ENCODE results near the gene GEMIN4. TPM values are rescaled to one million over a fixed set of nuclear protein-coding genes. Genes with fewer than 3 reads are reported as not detected.
A peak's percentile ranks its signal among the peaks of the same experiment; 100 is the strongest.

The GEMIN4 gene
- total RNA-seq, 2 experiments from 2014 or later, result 40.2 to 53.6 TPM

DNA sequence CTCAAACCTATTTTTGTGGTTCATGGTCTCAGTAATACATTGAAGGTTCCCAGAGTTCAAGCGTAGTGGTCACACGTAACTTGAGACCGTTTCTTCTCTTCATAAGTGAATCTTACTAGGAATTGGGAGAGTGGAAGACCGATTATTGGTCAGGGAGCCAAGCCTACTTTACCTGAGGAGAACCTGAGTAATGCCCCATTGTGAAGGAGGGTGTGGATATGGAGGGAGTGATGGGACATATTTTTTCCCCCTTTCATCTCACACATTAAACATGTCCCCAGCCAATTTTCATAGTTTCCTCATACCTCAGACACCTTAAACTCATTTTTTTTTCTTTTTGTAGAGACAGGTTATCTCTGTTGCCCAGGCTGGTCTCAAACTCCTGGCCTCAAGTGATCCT is 8.9 kb downstream of the GEMIN4 start:
- intact Hi-C loops (cut with micrococcal nuclease; ENCODE audit: unreplicated experiment), result no loop called here
- DNase-seq (ENCODE audit: low spot score), result no peak
- Histone ChIP-seq H3K9me2 (ENCODE audit: insufficient read depth, low read length) (no peaks in the 10 kb centered on the region), H3K27ac (ENCODE audit: low read depth, low read length, poor library complexity, severe bottlenecking) (no peak overlapping the region), H3K36me3 (ENCODE audit: insufficient read depth, low read length) (peaks cover 93% of the 10 kb centered on the region), H3K4me2 (ENCODE audit: low read length) (no peak overlapping the region), H3K4me1 (ENCODE audit: insufficient read depth, low read length, poor library complexity, severe bottlenecking) (peaks cover 6% of the 10 kb centered on the region), H3K9me3 (ENCODE audit: low read length) (no peaks in the 10 kb centered on the region), H3K4me3 (ENCODE audit: low read depth, low read length, poor library complexity, severe bottlenecking) (no peak overlapping the region), H2AFZ (ENCODE audit: low read length) (no peak overlapping the region), H4K20me1 (ENCODE audit: insufficient read depth, low read length) (peaks cover 14% of the 10 kb centered on the region; the same call in 1 of the 2 replicates), H3K79me2 (ENCODE audit: insufficient read depth, low read depth, low read length) (peaks cover 28% of the 10 kb centered on the region)
- CTCF ChIA-PET (ENCODE audit: unreplicated experiment), result no interaction called here
- POLR2A ChIA-PET, result no interaction called here
- TSS peak; percentile 1 for BruUV-seq (replicated peaks)
- TF ChIP-seq, protein P1, sequence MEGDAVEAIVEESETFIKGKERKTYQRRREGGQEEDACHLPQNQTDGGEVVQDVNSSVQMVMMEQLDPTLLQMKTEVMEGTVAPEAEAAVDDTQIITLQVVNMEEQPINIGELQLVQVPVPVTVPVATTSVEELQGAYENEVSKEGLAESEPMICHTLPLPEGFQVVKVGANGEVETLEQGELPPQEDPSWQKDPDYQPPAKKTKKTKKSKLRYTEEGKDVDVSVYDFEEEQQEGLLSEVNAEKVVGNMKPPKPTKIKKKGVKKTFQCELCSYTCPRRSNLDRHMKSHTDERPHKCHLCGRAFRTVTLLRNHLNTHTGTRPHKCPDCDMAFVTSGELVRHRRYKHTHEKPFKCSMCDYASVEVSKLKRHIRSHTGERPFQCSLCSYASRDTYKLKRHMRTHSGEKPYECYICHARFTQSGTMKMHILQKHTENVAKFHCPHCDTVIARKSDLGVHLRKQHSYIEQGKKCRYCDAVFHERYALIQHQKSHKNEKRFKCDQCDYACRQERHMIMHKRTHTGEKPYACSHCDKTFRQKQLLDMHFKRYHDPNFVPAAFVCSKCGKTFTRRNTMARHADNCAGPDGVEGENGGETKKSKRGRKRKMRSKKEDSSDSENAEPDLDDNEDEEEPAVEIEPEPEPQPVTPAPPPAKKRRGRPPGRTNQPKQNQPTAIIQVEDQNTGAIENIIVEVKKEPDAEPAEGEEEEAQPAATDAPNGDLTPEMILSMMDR (conservative IDR thresholded peaks at IDR 0.05; ENCODE audit: low read length), result no peak
- no peak for TF ChIP-seq EZH2phosphoT487 (IDR thresholded peaks at IDR 0.05; ENCODE audit: borderline replicate concordance, low read depth, low read length)

DNA sequence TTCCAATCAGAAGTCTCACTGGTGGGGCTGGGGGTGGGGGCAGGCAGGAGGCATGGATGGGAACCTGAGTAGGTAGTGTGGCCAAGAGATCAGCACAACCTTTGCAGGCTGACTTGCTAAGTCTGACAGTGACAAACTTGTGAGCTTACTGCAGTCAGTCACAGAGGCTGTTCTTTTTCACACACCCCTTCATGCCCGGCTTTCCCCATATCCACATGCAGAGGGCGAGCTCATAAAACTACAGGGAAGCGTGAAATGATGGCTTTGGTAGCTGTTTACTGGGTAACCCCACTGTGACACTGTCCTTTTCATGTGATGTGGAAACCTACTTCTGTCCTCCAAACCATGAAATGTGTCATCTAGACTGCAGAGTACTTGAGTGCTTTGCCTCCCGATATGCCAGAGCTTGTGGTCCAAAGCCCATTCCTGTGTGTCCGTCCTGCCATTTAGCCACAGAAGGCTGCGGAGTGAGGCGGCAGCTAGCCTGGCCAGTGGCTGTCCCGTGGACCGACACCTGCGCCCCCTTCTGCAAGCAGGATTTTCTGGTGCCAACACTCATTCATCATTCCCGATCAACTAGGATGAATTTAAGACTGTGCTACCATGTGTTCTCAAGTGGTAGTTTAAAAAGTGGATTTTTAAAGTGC is 9.8 kb downstream of the GEMIN4 start:
- Histone ChIP-seq H3K79me2 (ENCODE audit: insufficient read depth, low read depth, low read length) (peaks cover 20% of the 10 kb centered on the region), H3K36me3 (ENCODE audit: insufficient read depth, low read length) (peaks cover 89% of the 10 kb centered on the region), H3K9me3 (ENCODE audit: low read length) (no peaks in the 10 kb centered on the region), H3K4me2 (ENCODE audit: low read length) (no peak overlapping the region), H3K4me1 (ENCODE audit: insufficient read depth, low read length, poor library complexity, severe bottlenecking) (peaks cover 6% of the 10 kb centered on the region), H2AFZ (ENCODE audit: low read length) (no peak overlapping the region), H3K27ac (ENCODE audit: low read depth, low read length, poor library complexity, severe bottlenecking) (no peak overlapping the region), H4K20me1 (ENCODE audit: insufficient read depth, low read length) (peaks cover 14% of the 10 kb centered on the region; the same call in 1 of the 2 replicates), H3K4me3 (ENCODE audit: low read depth, low read length, poor library complexity, severe bottlenecking) (no peak overlapping the region), H3K9me2 (ENCODE audit: insufficient read depth, low read length) (no peaks in the 10 kb centered on the region)
- TF ChIP-seq EZH2phosphoT487 (IDR thresholded peaks at IDR 0.05; ENCODE audit: borderline replicate concordance, low read depth, low read length), result no peak
- TF ChIP-seq, protein P1 (conservative IDR thresholded peaks at IDR 0.05; ENCODE audit: low read length), result no peak
- BruUV-seq (replicated peaks), result no TSS peak
- ChIA-PET CTCF (ENCODE audit: unreplicated experiment) (no interaction called here), POLR2A (interaction anchor here (0.7 kb wide), 1 partner anchor 17 kb away, joined by 3 read pairs; no protein-coding TSS in a partner anchor)
- intact Hi-C loops (cut with micrococcal nuclease; ENCODE audit: unreplicated experiment), result no loop called here
- no peak for DNase-seq (ENCODE audit: low spot score)
